ENCODE results near the gene TNS3.
"Not testable (repeated sequence)": the region's sequence is repeated elsewhere in the genome, so short reads cannot be mapped to it uniquely, and the experiment has no call there.

The TNS3 gene

GRCh38 chr7:47266799-47267198 is 315.1 kb downstream of the TNS3 start:
- ChIA-PET POLR2A (no interaction called here), CTCF (interaction anchor here (0.6 to 4.4 kb wide), 77 partner anchors 9 to 1374 kb away, joined by 3 to 65 read pairs (median 5); partner anchors contain the start of gene PKD1L1)
- DNase-seq (ENCODE audit: extremely low spot score), result no peak
- TF ChIP-seq CTCF (IDR thresholded peaks at IDR 0.05; ENCODE audit: control extremely low read depth, extremely low read depth, low read depth, missing control alignments), result no peak

GRCh38 chr7:47266131-47266706 is 315.7 kb downstream of the TNS3 start:
- DNase-seq (ENCODE audit: extremely low spot score), result peak; percentile 68
- ChIA-PET POLR2A (no interaction called here), CTCF (interaction anchor here (0.6 to 4.4 kb wide), 85 partner anchors 8 to 1374 kb away, joined by 3 to 65 read pairs (median 4); partner anchors contain the start of gene PKD1L1)
- TF ChIP-seq CTCF (IDR thresholded peaks at IDR 0.05; ENCODE audit: control extremely low read depth, extremely low read depth, low read depth, missing control alignments), result peak; percentile 81

DNA sequence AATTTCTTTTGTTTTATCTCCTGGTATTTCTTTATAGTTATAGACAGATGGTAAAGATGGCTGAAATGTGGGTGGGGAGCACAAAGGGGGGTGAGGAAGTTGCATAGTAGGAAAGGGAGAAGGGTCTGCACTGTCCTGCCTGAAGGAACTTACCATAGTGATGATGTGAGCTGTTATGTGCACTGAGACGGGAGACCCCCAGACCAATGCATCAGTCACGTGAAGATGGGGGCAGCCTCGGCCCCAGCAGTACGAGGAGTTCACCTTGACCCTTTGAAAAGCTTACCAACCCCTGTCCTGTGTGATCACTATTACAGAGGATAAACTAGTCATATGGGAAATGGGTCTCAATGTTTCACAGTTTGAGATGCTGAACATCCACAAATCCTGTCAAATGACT is 316.3 kb downstream of the TNS3 start:
- no peak for TF ChIP-seq CTCF (IDR thresholded peaks at IDR 0.05; ENCODE audit: control extremely low read depth, extremely low read depth, low read depth, missing control alignments)
- ChIA-PET CTCF (interaction anchor here (0.7 to 4.4 kb wide), 75 partner anchors 8 to 845 kb away, joined by 3 to 65 read pairs (median 5); partner anchors contain the start of gene PKD1L1), POLR2A (no interaction called here)
- DNase-seq (ENCODE audit: extremely low spot score), result no peak

- CTCF ChIA-PET, result interaction anchor here (0.9 to 4.4 kb wide), 6 partner anchors 10 to 667 kb away, joined by 3 to 65 read pairs (median 6); no protein-coding TSS in a partner anchor
- DNase-seq (ENCODE audit: extremely low spot score), result no peak
- POLR2A ChIA-PET, result no interaction called here
- TF ChIP-seq CTCF (IDR thresholded peaks at IDR 0.05; ENCODE audit: control extremely low read depth, extremely low read depth, low read depth, missing control alignments), result no peak
Measured at GRCh38 chr7:47264021-47264651, 317.8 kb downstream of the TNS3 start.

GRCh38 chr7:47262881-47263280 is 319.0 kb downstream of the TNS3 start:
- DNase-seq (ENCODE audit: extremely low spot score), result no peak
- no peak for TF ChIP-seq CTCF (IDR thresholded peaks at IDR 0.05; ENCODE audit: control extremely low read depth, extremely low read depth, low read depth, missing control alignments)
- ChIA-PET POLR2A (no interaction called here), CTCF (interaction anchor here (1.0 kb wide), 1 partner anchor 556 kb away, joined by 3 read pairs; no protein-coding TSS in a partner anchor)

DNA sequence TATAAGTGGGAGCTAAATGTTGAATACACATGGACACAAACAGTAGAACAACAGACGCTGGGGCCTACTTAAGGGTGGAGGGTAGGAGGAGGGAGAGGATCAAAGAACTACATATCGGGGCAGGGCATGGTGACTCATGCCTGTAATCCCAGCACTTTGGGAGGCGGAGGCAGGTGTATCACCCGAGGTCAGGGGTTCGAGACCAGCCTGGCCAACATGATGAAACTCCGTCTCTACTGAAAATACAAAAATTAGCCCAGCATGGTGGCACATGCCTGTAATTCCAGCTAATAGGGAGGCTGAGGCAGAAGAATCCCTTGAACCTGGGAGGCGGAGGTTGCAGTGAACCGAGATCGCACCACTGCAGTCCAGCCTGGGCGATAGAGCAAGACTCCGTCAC is 319.8 kb downstream of the TNS3 start:
- DNase-seq (ENCODE audit: extremely low spot score); POLR2A ChIA-PET: not testable (repeated sequence)
- CTCF ChIA-PET, result interaction anchor here (1.0 kb wide), 1 partner anchor 557 kb away, joined by 3 read pairs; no protein-coding TSS in a partner anchor

- no peak for DNase-seq (ENCODE audit: extremely low spot score)
- ChIA-PET POLR2A (no interaction called here), CTCF (no interaction called here)
- TF ChIP-seq CTCF (IDR thresholded peaks at IDR 0.05; ENCODE audit: control extremely low read depth, extremely low read depth, low read depth, missing control alignments), result no peak
Measured at GRCh38 chr7:47260270-47260669, 321.6 kb downstream of the TNS3 start.

All from GM10248 (cell line).